Erythroblast (primary cell): Measurements from ENCODE around the gene CCL2.

ENCODE experiments used
- GATA1 ChIP-seq: IDR thresholded peaks from 2 replicates; pipeline ENCODE4 v1.6.1; 2011; ENCODE audit warnings: low read depth, mild to moderate bottlenecking, control low read depth, low read length, moderate library complexity
- POLR2A ChIP-seq: IDR thresholded peaks from 2 replicates; pipeline ENCODE4 v1.6.1; 2011; ENCODE audit warnings: mild to moderate bottlenecking, low read length

DNA sequence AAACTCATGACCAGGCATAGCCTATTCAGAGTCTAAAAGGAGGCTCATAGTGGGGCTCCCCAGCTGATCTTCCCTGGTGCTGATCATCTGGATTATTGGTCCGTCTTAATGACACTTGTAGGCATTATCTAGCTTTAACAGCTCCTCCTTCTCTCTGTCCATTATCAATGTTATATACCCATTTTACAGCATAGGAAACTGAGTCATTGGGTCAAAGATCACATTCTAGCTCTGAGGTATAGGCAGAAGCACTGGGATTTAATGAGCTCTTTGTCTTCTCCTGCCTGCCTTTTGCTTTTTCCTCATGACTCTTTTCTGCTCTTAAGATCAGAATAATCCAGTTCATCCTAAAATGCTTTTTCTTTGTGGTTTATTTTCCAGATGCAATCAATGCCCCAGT lies 756 bp downstream of the CCL2 start:
- TF ChIP-seq POLR2A (no peak), GATA1 (no peak)
